ENCODE results near the gene CABP2. TPM values are rescaled to one million over a fixed set of nuclear protein-coding genes. Genes with fewer than 3 reads are reported as not detected.

The CABP2 gene
- total RNA-seq, 4 donors from 2014 or later = not detected

DNA sequence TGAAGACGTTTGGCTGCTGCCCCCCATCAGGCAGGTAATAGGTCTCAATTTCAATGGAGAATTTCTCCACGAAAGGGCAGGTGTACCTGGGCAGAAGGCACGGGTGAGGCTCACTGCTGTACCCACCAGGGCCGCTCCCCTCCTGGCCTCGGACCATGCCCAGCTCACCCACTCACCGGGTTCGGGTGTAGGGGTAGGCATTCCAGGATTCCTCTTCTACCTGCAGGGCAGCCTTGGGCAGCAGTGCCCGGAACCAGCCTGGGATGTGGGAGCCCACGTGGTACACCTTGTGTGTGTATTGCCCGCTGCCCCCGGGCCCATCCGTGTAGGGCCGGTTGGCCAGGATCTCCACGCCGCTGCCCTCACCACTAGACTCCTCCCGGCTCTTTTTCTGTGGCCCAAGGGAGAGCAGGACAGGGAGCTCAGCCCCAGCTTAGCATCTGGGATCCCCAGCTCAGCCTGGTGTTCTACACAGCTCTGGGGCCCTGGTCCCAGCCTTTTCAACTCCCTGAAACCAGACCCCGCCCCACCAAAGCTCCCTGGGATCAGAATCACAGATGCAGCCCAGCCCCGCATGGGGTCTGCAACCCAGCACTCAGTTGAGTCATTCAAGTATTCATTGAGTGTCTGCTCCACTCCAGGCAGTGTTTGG is 20.8 kb downstream of the CABP2 start:
- H3K27ac ChIP-seq (replicated peaks in 1 of 4) = no peak overlapping the region
- no peaks in the 10 kb centered on the region for H3K9me3 ChIP-seq
- WGBS = 90% methylated on average over 7 of the region's 18 CpGs
- no peak for TF ChIP-seq EP300 (IDR thresholded peaks at IDR 0.05)
- TF ChIP-seq POLR2A (IDR thresholded peaks at IDR 0.05; ENCODE audit: low read depth) = no peak
- TF ChIP-seq, protein P1, sequence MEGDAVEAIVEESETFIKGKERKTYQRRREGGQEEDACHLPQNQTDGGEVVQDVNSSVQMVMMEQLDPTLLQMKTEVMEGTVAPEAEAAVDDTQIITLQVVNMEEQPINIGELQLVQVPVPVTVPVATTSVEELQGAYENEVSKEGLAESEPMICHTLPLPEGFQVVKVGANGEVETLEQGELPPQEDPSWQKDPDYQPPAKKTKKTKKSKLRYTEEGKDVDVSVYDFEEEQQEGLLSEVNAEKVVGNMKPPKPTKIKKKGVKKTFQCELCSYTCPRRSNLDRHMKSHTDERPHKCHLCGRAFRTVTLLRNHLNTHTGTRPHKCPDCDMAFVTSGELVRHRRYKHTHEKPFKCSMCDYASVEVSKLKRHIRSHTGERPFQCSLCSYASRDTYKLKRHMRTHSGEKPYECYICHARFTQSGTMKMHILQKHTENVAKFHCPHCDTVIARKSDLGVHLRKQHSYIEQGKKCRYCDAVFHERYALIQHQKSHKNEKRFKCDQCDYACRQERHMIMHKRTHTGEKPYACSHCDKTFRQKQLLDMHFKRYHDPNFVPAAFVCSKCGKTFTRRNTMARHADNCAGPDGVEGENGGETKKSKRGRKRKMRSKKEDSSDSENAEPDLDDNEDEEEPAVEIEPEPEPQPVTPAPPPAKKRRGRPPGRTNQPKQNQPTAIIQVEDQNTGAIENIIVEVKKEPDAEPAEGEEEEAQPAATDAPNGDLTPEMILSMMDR (IDR thresholded peaks at IDR 0.05) = no peak
- no peak for TF ChIP-seq POLR2AphosphoS5 (IDR thresholded peaks at IDR 0.05)
- H3K4me1 ChIP-seq = peaks cover 25 to 47% (median 43%) of the 10 kb centered on the region in 4 donors
- intact Hi-C loops (cut with DNase I) = loop anchor here (10.0 kb wide), 1 partner anchor 148 kb away; the partner anchor contains the start of gene POLD4
- no peak for DNase-seq (ENCODE audit: extremely low spot score)
- H3K27me3 ChIP-seq = peaks cover 0 to 38% (median 3%) of the 10 kb centered on the region in 4 donors
- H3K4me3 ChIP-seq = no peak overlapping the region
- peaks cover 0 to 55% (median 28%) of the 10 kb centered on the region in 4 donors for H3K36me3 ChIP-seq

DNA sequence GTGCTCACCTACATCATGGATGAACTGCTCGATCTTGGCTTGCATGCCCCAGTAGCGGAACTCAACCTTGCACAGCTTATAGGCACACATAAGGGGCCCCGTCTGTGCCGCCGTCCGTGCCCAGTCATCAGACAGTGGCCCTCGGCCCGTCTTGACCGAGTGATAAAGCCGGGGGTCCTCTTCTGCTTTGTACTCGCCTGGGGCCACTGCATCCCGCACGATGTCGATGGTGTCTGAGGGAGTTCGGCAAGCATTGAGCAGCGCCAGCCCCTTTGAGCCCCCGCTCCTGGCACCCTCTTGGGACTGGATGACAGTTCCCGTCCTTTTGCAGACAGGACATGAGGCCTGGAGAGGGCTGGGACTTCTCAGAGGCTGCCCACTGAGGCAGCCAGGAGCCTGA is 21.4 kb downstream of the CABP2 start:
- 95% methylated on average over 7 of the region's 18 CpGs for WGBS
- Histone ChIP-seq H3K36me3 (peaks cover 0 to 58% (median 30%) of the 10 kb centered on the region in 4 donors), H3K4me3 (no peak overlapping the region), H3K4me1 (peaks cover 19 to 41% (median 37%) of the 10 kb centered on the region in 4 donors), H3K27me3 (peaks cover 0 to 38% (median 3%) of the 10 kb centered on the region in 4 donors), H3K27ac (replicated peaks in 1 of 4) (no peak overlapping the region), H3K9me3 (no peaks in the 10 kb centered on the region)
- TF ChIP-seq POLR2AphosphoS5 (IDR thresholded peaks at IDR 0.05) = no peak
- intact Hi-C loops (cut with DNase I) = loop anchor here (10.0 kb wide), 1 partner anchor 147 kb away; the partner anchor contains the start of gene POLD4
- DNase-seq (ENCODE audit: extremely low spot score) = no peak

DNA sequence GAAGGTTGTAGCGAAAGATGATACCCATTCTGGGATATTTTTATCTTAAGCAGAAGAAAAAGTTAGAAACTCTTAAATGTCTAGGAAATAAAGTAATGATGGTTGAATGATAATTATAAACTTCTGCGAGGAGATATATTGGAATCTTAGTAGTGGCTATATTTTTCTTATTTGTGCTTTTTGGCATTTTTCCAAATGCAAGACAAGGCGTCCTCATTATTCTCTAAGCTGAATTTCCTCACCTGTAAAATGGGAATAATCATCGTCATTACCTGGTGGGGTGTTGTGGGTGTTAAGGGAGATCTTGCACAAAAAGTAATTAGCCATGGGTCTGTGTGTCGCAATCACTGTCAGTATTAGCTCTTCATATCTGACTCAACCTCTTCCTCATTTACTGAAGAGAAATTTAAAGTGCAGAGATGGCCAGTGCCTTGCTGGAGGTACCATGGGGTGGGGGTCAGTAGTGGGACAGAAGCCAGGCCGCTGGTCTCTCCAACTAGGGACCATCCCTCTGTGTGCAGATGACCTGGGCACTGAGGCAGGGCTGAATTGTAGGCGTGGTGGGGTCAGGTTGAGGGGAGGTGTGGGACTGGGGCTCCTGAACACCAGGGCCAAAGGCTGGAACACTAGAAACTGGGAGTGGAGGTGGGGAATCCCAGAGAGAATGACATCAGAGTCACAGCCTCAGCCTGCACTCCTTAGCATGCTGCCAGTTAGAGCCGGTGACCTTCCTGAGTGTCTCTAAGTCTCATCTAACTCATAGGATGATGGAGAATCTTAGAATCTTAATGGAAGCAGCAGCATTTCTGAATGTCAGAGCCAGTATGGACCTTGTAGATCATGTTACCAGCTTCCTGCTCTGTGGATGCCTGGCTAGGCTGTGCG is 22.2 kb downstream of the CABP2 start:
- H3K36me3 ChIP-seq = peaks cover 0 to 60% (median 28%) of the 10 kb centered on the region in 4 donors
- DNase-seq (ENCODE audit: extremely low spot score) = no peak

DNA sequence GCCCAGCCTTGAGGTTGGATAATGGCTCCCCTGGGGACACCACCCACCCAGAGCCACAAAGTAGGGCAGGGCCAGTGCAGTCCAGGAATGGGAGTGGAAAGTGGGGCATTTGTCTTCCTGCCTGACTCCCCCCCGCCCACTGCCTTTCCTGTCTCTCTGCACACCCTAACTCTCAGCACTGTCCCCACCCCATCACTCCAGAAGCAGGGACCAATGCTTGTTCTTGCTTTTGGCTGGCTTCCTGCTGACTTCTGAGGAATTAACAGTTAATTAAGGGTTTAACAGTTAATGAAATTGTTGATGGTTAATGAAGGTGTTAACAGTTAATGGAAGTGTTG is 22.8 kb downstream of the CABP2 start:
- WGBS = 71% methylated on average over 1 of the region's 1 CpG
- H3K36me3 ChIP-seq = peaks cover 0 to 67% (median 34%) of the 10 kb centered on the region in 4 donors
- no peak overlapping the region for H3K27ac ChIP-seq (replicated peaks in 1 of 4)
- no peaks in the 10 kb centered on the region for H3K9me3 ChIP-seq
- no peak overlapping the region for H3K4me3 ChIP-seq
- no peak for DNase-seq (ENCODE audit: extremely low spot score)
- TF ChIP-seq POLR2AphosphoS5 (IDR thresholded peaks at IDR 0.05) (no peak), POLR2A (IDR thresholded peaks at IDR 0.05; ENCODE audit: low read depth) (no peak), EP300 (IDR thresholded peaks at IDR 0.05) (no peak)
- TF ChIP-seq, protein P1 (IDR thresholded peaks at IDR 0.05) = no peak
- H3K27me3 ChIP-seq = peaks cover 0 to 38% (median 3%) of the 10 kb centered on the region in 4 donors
- H3K4me1 ChIP-seq = peaks cover 5 to 27% (median 23%) of the 10 kb centered on the region in 4 donors
- intact Hi-C loops (cut with DNase I) = loop anchor here (10.0 kb wide), 1 partner anchor 146 kb away; the partner anchor contains the start of gene POLD4

More for the DNA sequence above, 22.2 kb downstream of the CABP2 start:
- peaks cover 11 to 34% (median 29%) of the 10 kb centered on the region in 4 donors for H3K4me1 ChIP-seq
- H3K4me3 ChIP-seq = no peak overlapping the region
- H3K27me3 ChIP-seq = peaks cover 0 to 38% (median 3%) of the 10 kb centered on the region in 4 donors
- H3K9me3 ChIP-seq = no peaks in the 10 kb centered on the region
- WGBS = 96% methylated on average over 8 of the region's 9 CpGs
- TF ChIP-seq POLR2A (IDR thresholded peaks at IDR 0.05; ENCODE audit: low read depth) = no peak
- TF ChIP-seq POLR2AphosphoS5 (IDR thresholded peaks at IDR 0.05) = no peak
- no peak for TF ChIP-seq EP300 (IDR thresholded peaks at IDR 0.05)
- TF ChIP-seq, protein P1 (IDR thresholded peaks at IDR 0.05) = no peak
- H3K27ac ChIP-seq (replicated peaks in 1 of 4) = no peak overlapping the region
- intact Hi-C loops (cut with DNase I) = loop anchor here (10.0 kb wide), 1 partner anchor 146 kb away; the partner anchor contains the start of gene POLD4
